HL-60/S4 treated with phorbol 12-myristate 13-acetate at 8.2 ng/mL for 4 days and 3 days (cell line): ENCODE results near the gene BRINP2.

Experiments
- in situ Hi-C: fragments of 300-500 bp; cut with MboI; formaldehyde crosslinking; loops from 2 replicates; pipeline ENCODE4 v1.15.0; 2022; ENCODE audit warnings: low sequenced_read_pairs

The BRINP2 gene

GRCh38 chr1:177216587-177217202 is 45.9 kb downstream of the BRINP2 start:
- in situ Hi-C loops, result no loop called here

GRCh38 chr1:177219554-177220458 is 49.0 kb downstream of the BRINP2 start:
- in situ Hi-C loops, result no loop called here

GRCh38 chr1:177223359-177223758 is 52.6 kb downstream of the BRINP2 start:
- in situ Hi-C loops, result no loop called here

GRCh38 chr1:177227978-177228692 is 57.4 kb downstream of the BRINP2 start:
- in situ Hi-C loops, result no loop called here

- in situ Hi-C loops, result no loop called here
Measured at GRCh38 chr1:177228693-177229065, 57.9 kb downstream of the BRINP2 start.

GRCh38 chr1:177229781-177230180 is 59.0 kb downstream of the BRINP2 start:
- in situ Hi-C loops, result no loop called here

- in situ Hi-C loops, result no loop called here
Measured at GRCh38 chr1:177230228-177231016, 59.7 kb downstream of the BRINP2 start.

GRCh38 chr1:177235350-177235749 is 64.6 kb downstream of the BRINP2 start:
- in situ Hi-C loops, result no loop called here

- in situ Hi-C loops, result no loop called here
Measured at GRCh38 chr1:177236962-177237361, 66.2 kb downstream of the BRINP2 start.

GRCh38 chr1:177238967-177239366 is 68.2 kb downstream of the BRINP2 start:
- in situ Hi-C loops, result no loop called here

GRCh38 chr1:177239792-177240191 is 69.0 kb downstream of the BRINP2 start:
- in situ Hi-C loops, result no loop called here

- in situ Hi-C loops, result no loop called here
Measured at GRCh38 chr1:177243773-177244172, 73.0 kb downstream of the BRINP2 start.

GRCh38 chr1:177246710-177247580 is 76.2 kb downstream of the BRINP2 start:
- in situ Hi-C loops, result no loop called here

GRCh38 chr1:177247623-177248176 is 76.9 kb downstream of the BRINP2 start:
- in situ Hi-C loops, result no loop called here

- in situ Hi-C loops, result no loop called here
Measured at GRCh38 chr1:177248258-177248657, 77.5 kb downstream of the BRINP2 start.

- in situ Hi-C loops, result no loop called here
Measured at GRCh38 chr1:177249231-177249630, 78.5 kb downstream of the BRINP2 start.

- in situ Hi-C loops, result no loop called here
Measured at GRCh38 chr1:177252877-177253276, 82.1 kb downstream of the BRINP2 start.

- in situ Hi-C loops, result no loop called here
Measured at GRCh38 chr1:177255411-177255810, 84.7 kb downstream of the BRINP2 start.
